ENCODE data around the gene VEZF1.

Gene VEZF1, protein sequence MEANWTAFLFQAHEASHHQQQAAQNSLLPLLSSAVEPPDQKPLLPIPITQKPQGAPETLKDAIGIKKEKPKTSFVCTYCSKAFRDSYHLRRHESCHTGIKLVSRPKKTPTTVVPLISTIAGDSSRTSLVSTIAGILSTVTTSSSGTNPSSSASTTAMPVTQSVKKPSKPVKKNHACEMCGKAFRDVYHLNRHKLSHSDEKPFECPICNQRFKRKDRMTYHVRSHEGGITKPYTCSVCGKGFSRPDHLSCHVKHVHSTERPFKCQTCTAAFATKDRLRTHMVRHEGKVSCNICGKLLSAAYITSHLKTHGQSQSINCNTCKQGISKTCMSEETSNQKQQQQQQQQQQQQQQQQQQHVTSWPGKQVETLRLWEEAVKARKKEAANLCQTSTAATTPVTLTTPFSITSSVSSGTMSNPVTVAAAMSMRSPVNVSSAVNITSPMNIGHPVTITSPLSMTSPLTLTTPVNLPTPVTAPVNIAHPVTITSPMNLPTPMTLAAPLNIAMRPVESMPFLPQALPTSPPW

GRCh38 chr17:57987581-57988300, at the start of gene VEZF1:
TSS of gene VEZF1 (minus strand) at chr17:57988254. CDS start at chr17:57988111, 143 bp downstream.
- peak; percentile 34 for DNase-seq

DNA sequence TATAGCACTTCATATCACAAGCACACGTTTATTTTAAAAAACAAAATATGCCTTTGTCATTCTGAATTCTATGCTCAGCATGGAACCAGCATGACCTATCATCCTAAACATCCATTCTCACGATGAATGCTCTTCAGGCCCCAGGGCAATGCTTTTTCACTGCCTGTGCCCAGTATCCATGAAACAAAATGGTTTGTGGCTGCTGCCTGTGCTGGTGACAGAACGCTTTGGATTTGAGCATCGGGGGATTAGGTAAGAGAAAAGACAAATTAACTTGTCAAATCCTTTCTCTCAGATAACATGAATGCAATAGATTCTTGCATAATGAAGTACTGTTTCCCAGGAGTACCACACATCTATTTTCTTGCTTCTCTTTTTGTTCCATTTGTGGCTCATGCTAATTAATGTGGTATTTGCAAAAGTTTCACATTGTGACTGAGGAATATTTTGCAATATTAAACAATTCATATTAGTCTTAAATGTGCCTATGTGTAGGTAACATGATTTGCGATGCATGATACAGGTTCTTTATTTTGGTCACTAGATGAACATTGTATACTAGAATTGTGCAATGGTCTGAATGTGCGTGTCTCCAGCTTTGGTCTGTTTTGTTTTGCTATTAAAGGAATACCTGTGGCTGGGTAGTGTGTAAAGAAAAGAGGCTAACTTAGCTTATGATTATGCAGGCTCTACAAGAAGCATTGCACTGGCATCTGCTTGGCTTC, 44.8 kb upstream of the VEZF1 start:
- no peak for DNase-seq

- DNase-seq = no peak
Observed at GRCh38 chr17:58028578-58028977, 40.5 kb upstream of the VEZF1 start.

DNA sequence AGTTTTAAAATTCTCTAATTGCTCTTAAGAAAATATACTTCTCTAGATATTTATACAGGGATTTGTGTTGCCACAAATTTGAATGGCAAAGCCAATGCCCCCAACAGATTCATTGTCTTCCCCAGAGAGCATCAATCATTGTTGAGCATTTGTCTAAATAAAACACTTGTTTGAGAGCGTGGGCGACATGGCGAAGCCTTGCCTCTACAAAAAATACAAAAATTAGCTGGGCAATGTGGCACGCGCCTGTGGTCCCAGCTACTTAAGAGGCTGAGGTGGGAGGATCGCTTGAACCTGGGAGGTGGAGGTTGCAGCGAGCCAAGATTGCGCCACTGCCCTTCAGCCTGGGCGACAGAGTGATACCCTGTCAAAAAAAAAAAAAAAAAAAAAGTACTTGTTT, 32.3 kb upstream of the VEZF1 start:
- no peak for DNase-seq

GRCh38 chr17:58019521-58019920, 31.5 kb upstream of the VEZF1 start:
- no peak for DNase-seq

GRCh38 chr17:58019039-58019438, 31.0 kb upstream of the VEZF1 start:
- no peak for DNase-seq

DNA sequence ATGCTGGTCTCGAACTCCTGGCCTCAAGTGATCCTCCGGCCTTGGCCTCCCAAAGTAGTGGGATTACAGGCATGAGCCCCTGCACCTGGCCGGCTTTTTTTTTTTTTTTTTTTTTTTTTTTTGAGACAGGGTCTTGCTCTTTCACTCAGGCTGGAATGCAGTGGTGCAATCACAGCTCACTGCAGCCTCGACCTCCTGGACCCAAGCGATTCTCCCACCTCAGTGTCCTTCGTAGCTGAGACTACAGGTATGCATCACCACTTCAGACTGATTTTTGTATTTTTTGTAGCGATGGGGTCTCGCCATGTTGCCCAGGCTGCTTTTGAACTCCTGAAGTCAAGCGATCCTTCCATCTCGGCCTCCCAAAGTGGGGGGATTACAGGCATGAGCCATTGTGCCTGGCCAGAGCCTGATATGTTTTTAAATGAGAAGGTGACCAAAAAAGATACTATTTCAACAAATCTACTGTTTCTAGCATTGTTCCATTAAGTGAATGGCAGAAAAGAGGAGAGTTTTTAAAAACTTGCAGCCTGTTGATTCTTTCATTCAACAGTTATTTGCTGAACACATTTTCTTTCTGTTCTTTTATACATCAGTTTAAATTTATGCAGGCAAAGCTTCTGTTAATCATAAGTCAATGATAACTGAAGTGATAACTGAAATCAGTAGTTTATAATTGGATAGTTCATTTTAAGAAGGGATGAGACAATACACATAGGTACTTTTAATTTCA, 22.2 kb upstream of the VEZF1 start:
- no peak for DNase-seq

DNA sequence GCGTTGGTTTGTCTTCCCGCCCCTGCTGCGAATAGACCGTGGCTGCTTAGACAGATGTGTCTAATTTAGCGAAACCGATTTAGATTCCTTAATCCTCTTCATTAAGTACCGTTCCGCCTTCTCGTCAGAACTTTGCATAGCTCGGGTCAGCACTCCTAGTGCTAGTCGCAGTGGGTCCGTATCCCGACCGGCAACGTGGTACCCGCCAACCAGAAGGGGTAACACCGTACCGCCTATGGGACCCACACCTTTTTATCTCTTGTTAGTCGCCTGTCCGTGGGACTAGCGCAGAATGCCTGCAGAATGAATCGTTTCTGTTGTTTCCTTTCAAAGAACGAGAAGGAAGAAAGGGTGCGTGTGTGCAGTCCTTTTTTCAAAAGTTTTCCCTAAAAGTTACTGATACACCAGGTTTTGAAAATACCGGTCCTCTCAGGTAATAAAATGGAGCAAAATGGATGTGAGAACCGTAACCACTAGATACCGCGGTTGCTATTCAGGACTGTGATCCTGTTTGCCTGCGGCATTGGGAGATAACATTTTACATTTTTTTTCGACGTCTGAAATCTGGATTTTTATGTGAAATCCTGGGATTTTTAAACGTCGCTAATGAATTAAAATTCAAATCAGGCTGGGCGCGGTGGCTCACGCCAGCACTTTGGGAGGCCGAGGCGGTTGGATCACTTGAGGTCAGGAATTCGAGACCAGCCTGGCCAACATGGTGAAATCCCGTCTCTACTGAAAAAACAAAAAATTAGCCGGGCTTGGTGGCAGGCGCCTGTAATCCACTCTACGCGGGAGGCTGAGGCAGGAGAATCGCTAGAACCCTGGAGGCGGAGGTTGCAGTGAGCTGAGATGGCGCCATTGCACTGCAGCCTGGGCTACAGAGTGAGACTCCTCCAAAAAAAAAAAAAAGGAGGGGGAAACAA, 20.0 kb upstream of the VEZF1 start:
- DNase-seq = no peak

- peak; percentile 96 for DNase-seq
Observed at GRCh38 chr17:58006924-58007780, 19.1 kb upstream of the VEZF1 start, which contains the start of gene SRSF1. TSS of gene SRSF1 (minus strand) at chr17:58007246. CDS start at chr17:58007137, 109 bp downstream.

DNA sequence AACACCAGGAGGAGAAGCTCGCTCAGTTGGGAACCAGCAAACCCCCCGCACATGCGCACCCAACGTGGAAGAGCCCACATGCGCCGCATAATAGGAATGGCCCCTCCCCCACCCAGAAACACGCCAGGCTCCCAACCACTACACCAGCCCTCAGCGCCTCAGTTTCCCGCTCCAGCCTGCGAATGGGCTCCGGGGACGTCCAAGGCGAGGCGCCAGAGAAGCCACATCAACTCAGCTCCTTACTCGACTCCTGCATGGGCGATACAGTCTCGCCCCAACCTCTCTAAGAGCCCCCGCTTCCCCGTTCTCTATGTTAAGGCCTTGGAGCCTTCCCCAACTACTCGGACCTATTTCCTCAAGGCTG, 18.5 kb upstream of the VEZF1 start:
- DNase-seq = peak; percentile 38

- no peak for DNase-seq
Observed at GRCh38 chr17:58005728-58006559, 17.9 kb upstream of the VEZF1 start.

DNA sequence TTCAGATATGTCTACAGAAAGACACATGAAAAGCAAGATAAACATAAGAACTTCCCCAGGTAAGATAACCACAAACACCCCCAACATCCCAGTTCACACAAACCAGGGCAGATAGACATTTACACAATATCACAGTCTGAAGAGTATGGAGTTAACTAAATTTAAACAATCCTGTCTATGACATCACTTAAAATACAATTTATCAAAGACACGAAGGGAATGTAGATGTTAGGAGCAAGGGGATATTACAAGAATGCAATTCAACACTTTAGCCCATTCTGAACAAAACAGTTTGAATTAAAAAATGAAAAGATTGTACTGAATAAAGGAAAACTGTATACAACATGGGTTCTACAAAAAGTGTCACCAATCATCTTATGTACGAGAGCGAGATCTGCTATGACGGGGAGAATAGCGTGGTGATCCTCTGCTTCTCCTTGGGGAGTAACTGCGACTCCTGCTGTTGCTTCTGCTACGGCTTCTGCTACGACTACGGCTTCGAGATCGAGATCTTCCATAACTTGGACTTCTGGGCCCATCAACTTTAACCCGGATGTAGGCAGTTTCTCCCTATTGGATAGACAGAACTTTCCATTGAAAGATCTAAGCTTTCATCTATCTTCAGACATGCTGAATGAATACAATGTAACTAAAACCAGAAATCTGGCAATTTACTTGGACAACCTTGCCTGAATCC, 17.1 kb upstream of the VEZF1 start:
- DNase-seq = no peak

DNA sequence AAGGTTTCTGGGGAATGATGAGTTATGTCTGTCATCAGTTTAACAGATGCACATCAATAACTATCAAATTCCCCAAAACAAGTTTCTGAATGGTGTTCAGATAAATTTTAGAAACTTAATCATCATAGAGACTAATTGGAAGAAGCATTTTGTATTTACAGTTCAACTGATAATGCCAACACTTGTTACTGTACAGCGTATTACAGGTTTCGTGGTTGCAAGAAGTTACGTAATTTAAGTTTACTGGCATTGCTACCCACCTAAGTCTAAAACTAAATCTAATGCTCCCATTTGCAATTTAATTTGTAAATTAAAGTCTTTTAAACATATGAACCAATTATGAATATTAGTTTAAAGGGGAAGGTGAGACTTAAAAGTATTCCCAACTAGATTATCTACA, 16.0 kb upstream of the VEZF1 start:
- DNase-seq = no peak

DNA sequence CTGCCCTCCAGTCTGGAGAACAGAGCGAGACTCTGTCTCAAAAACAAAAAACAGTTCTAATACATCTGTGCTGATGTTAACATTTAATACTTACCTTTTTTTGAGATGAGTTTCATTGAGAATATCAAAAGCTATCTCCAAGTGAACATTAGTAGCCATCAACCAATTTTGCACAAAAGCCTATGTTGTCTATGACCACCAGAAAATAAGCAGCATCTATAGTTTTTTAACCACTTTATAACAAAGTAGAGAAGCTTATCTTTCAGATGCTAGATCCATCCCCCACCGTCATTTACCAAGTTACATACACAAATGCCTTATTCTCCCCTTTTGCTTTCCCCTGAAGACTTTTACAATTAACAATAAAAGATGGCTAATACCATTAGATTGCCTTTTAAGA, 14.9 kb upstream of the VEZF1 start:
- no peak for DNase-seq

DNA sequence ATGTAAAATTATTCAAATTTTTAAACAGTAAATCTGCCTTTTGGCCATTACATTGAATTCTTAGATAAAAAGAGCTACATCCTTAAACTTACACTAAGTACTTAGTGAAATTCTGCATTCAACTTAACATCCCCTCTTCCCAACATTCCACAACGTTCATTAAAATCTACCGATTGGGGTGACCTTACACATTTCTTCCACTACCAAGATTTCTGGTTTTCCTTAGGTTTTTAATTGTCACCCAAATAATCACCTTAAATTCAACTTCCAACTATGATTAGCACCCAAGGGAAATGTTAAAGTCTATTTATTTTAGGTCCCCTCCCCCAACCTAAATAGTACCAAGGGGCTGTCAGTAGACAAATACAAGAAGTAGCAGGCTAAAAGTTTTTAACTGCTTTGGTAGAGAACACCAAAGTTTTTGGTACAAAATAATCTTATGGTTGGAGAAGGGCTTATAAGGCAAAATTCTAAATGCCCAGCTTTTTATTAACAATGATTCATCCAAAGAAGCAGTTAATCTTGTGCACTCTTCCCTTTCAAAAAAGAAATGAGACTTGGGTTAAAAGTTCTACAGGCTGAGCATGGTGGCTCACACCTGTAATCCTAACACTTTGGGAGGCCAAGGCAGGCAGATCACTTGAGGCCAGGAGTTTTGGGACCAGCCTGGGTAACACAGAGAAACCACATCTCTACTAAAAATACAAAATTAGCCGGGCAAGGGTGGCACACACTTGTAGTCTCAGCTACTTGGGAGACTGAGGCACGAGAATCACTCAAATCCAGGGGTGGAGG, 14.3 kb upstream of the VEZF1 start:
- DNase-seq = no peak

DNA sequence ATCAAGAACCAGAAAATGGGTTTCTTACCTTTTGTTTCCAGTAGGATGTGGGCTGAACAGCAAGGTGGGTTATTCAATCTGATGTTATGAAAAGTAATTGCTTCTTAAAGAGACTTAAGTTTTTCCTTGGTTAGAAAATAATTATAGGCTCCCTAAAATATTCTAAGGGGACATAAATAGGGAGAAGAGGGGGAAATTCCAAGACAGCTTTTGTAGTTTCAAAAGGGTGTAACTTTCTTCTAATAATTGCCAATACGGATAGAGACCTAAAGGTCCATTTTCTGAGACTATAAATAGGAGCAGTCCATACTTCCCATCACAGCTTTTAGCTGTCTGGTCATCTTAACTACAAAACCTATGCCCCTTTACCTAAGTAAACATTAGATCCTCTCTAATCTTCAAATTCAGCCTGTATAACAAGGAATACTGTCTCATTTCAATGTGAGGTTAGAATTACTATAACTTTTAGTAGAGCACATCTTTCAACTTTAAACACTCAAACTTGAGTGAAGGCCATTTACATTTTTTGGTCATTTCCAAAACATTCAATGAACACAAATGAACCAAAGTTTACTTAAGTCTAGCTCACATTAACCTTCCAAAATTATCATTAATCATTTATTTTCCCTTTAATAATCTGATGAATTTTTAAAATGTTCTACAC, 13.5 kb upstream of the VEZF1 start:
- DNase-seq = no peak

- peak; percentile 53 for DNase-seq
Observed at GRCh38 chr17:57999496-58000017, 11.5 kb upstream of the VEZF1 start.

All from DMS153 (cell line).